HCT116 (cell line): Measurements from ENCODE around the gene MTA3. TPM values are rescaled to one million over a fixed set of nuclear protein-coding genes. Genes with fewer than 3 reads are reported as not detected.

Source experiments
- ATAC-seq: fragments of 200-7000 bp; cut with Tn5 transposase; 2 replicates; pipeline ENCODE4 v1.9.1; 2020; ENCODE audit warnings: mild to moderate bottlenecking, moderate library complexity
- BruUV-seq: library from RNA; stranded (reverse); fragments of 400-500 nt; replicated peaks from 2 replicates; lab custom pipeline; 2021; lab: Mats Ljungman, UMichigan
- CTCF ChIA-PET: fragments of 300-600 bp; sonication (Branson Sonifier 250); formaldehyde crosslinking; loops from one replicate; lab custom pipeline; 2021; ENCODE audit warnings: antibody characterized with exemption; lab: Charles Lee
- POLR2A ChIA-PET: fragments of 300-600, 350-600 bp; sonication (Branson Sonifier 250); formaldehyde crosslinking; loops from one replicate; lab custom pipeline; 2021; ENCODE audit warnings: antibody characterized with exemption; lab: Charles Lee
- RAD21 ChIA-PET, 2 experiments: fragments of 300-600 bp; sonication (Branson Sonifier 250); formaldehyde crosslinking; loops; one replicate each; lab custom pipeline; 2023; ENCODE audit warnings: low total read pairs in 2 of 2; ENCODE audit not compliant: uncharacterized antibody in 2 of 2, unreplicated experiment in 2 of 2, low non-redundant PET in 1 of 2; lab: Charles Lee
- DNase-seq: peaks from one replicate; pipeline ENCODE4 v3.0.0-alpha.2; 2010; ENCODE audit warnings: low read depth, low spot score
- H2AFZ ChIP-seq: fragments of 200-600 bp; shearing (Covaris generic), sonication (generic); 2 replicates; pipeline ENCODE4 v1.6.1; 2017; ENCODE audit warnings: low read depth, mixed run types, mixed read lengths, antibody characterized with exemption, low read length; ENCODE audit not compliant: poor library complexity, severe bottlenecking
- H3K27ac ChIP-seq: 2 replicates; pipeline ENCODE4 v1.5.1; 2012; ENCODE audit warnings: low read depth, low read length
- H3K27me3 ChIP-seq: fragments of 200-600 bp; sonication (generic); 2 replicates; pipeline ENCODE4 v1.6.1; 2016; ENCODE audit warnings: mixed run types, low read length, mixed read lengths; ENCODE audit not compliant: insufficient read depth
- H3K36me3 ChIP-seq, 2 experiments: fragments of 200-500 bp in 1 of 2; fragments of 200-600 bp in 1 of 2; sonication (Bioruptor generic) in 1 of 2; sonication (generic) in 1 of 2; 2 replicates each; pipeline versions ENCODE4 v1.5.1 to v1.6.1; 2014 to 2016; ENCODE audit warnings: low read length in 2 of 2, inconsistent platforms in 1 of 2, mixed read lengths in 1 of 2, mixed run types in 1 of 2; ENCODE audit not compliant: insufficient read depth in 2 of 2, control insufficient read depth in 1 of 2
- H3K4me1 ChIP-seq, 2 experiments: fragments of 200-600 bp in 1 of 2; sonication (generic) in 1 of 2; 2 replicates each; pipeline versions ENCODE4 v1.5.1 to v1.6.1; 2012 to 2017; ENCODE audit warnings: low read length in 2 of 2, inconsistent platforms in 1 of 2, mild to moderate bottlenecking in 1 of 2, mixed read lengths in 1 of 2, mixed run types in 1 of 2, moderate library complexity in 1 of 2; ENCODE audit not compliant: insufficient read depth in 2 of 2, control insufficient read depth in 1 of 2
- H3K4me2 ChIP-seq: fragments of 200-600 bp; sonication (generic); 2 replicates; pipeline ENCODE4 v1.6.1; 2017; ENCODE audit warnings: mixed run types, low read length, mixed read lengths
- H3K4me3 ChIP-seq, 2 experiments: fragments of 200-600 bp in 1 of 2; sonication (generic) in 1 of 2; replicated peaks in 1 of 2; 2 replicates each; pipeline ENCODE4 v1.5.1; 2011 to 2016; ENCODE audit warnings: low read length in 2 of 2, control low read depth in 1 of 2, low read depth in 1 of 2, mild to moderate bottlenecking in 1 of 2, mixed read lengths in 1 of 2, mixed run types in 1 of 2
- H3K79me2 ChIP-seq: fragments of 200-600 bp; sonication (generic); 2 replicates; pipeline ENCODE4 v1.6.1; 2017; ENCODE audit warnings: mild to moderate bottlenecking, mixed run types, low read length, moderate library complexity, mixed read lengths; ENCODE audit not compliant: insufficient read depth
- H3K9ac ChIP-seq: fragments of 200-600 bp; sonication (generic); 2 replicates; pipeline ENCODE4 v1.6.1; 2016; ENCODE audit warnings: low read length, mixed read lengths
- H3K9me2 ChIP-seq: fragments of 200-600 bp; sonication (generic), shearing (Covaris generic); 2 replicates; pipeline ENCODE4 v1.6.1; 2017; ENCODE audit warnings: mixed run types, mild to moderate bottlenecking, moderate library complexity; ENCODE audit not compliant: insufficient read depth
- H3K9me3 ChIP-seq, 2 experiments: fragments of 200-500 bp in 1 of 2; fragments of 200-600 bp in 1 of 2; sonication (Bioruptor generic) in 1 of 2; sonication (generic) in 1 of 2; 2 replicates each; pipeline ENCODE4 v1.6.1; 2014 to 2017; ENCODE audit warnings: low read length in 2 of 2, mixed read lengths in 2 of 2, inconsistent platforms in 1 of 2, low read depth in 1 of 2, mild to moderate bottlenecking in 1 of 2, mixed run types in 1 of 2, moderate library complexity in 1 of 2; ENCODE audit not compliant: control insufficient read depth in 1 of 2, insufficient read depth in 1 of 2
- H4K20me1 ChIP-seq: fragments of 200-600 bp; sonication (generic), shearing (Covaris generic); 2 replicates; pipeline ENCODE4 v1.6.1; 2017; ENCODE audit warnings: mixed run types, mild to moderate bottlenecking, moderate library complexity; ENCODE audit not compliant: insufficient read depth
- EZH2 ChIP-seq: fragments of 200-600 bp; sonication (generic); IDR thresholded peaks from 2 replicates; pipeline ENCODE4 v1.6.1; 2017; ENCODE audit warnings: antibody characterized with exemption, mixed run types
- EZH2phosphoT487 ChIP-seq: fragments of 200-600 bp; IDR thresholded peaks from 2 replicates; pipeline ENCODE4 v1.6.1; 2018; ENCODE audit warnings: antibody characterized with exemption, borderline replicate concordance
- SP1 ChIP-seq: IDR thresholded peaks from 2 replicates; pipeline ENCODE4 v1.6.1; 2012; ENCODE audit warnings: low read depth
- SRF ChIP-seq: IDR thresholded peaks from 2 replicates; pipeline ENCODE4 v1.6.1; 2012; ENCODE audit warnings: low read depth
- ZFX ChIP-seq: fragments of 450-650 bp; IDR thresholded peaks from 2 replicates; pipeline ENCODE4 v1.6.1; 2017
- intact Hi-C: fragments of 100-400 bp; cut with micrococcal nuclease; formaldehyde crosslinking; loops from 2 replicates; pipeline ENCODE4 v1.10.0; 2022
- total RNA-seq: library from RNA; stranded (reverse); gene quantifications from one replicate; pipeline ENCODE4 v1.2.1, GENCODE V29; 2021; ENCODE audit not compliant: unreplicated experiment
- TF ChIP-seq, protein P1 (sequence below): IDR thresholded peaks from 2 replicates; pipeline ENCODE4 v1.6.1; 2012; ENCODE audit warnings: low read depth
- TF ChIP-seq, protein P2 (sequence below): IDR thresholded peaks from 2 replicates; pipeline ENCODE4 v1.6.1; 2012
- TF ChIP-seq, protein P3 (sequence below): IDR thresholded peaks from 2 replicates; pipeline ENCODE4 v1.6.1; 2011; ENCODE audit warnings: mild to moderate bottlenecking, low read length, moderate library complexity; ENCODE audit not compliant: insufficient replicate concordance; ENCODE audit errors: extremely low read depth
- TF ChIP-seq, protein P4 (sequence below), 3 experiments: fragments of 200-600 bp in 1 of 3; sonication (generic) in 1 of 3; IDR thresholded peaks in 2 of 3; conservative IDR thresholded peaks in 1 of 3; 2 replicates each; pipeline ENCODE4 v1.5.1; 2012 to 2017; ENCODE audit warnings: low read depth in 2 of 3, low read length in 2 of 3, antibody characterized with exemption in 1 of 3, borderline replicate concordance in 1 of 3, control low read depth in 1 of 3, mild to moderate bottlenecking in 1 of 3, mixed read lengths in 1 of 3, mixed run types in 1 of 3, moderate library complexity in 1 of 3; ENCODE audit not compliant: insufficient read depth in 1 of 3

MTA3 gene
- total RNA-seq, 1 experiment from 2014 or later = 46.3 TPM

DNA sequence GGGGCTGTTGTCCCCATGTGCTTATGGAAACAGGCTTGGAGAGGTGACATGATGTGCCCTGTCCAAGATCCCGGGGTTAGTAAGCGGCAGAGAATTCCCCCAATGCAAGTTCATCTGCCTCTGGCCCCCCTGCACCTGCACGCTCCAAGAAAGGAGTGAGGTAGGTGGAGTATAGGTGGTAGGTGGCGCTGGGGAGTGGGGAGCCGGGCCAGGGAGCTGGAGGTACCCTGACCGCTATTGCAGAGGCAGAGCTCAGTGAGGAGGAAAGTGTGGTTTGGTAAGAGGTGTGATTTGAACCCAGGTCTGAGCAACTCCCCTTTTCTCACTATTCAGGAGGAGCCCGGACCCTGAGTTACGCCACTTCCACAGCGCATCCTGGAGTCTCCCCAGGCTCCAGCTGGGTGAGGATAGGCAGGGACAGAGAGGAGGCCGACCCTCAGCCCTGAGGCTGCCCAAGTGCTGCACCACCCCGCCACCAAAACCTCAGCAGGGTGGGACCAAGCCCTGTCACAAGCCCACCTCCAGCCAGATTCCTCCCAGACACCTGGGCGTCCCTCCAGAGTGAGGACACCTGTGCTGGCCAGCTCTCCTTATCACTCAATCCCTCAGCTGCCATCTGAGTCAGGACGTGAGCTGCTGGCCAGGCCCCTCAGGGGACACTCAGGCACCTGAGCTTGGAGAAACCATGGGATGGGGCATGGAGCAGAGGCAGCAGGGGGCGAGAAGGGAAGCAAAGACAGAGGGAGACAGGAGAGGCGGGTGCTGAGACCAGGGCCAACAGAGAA, 218.3 kb downstream of the MTA3 start:
- Histone ChIP-seq H3K9ac (no peak overlapping the region), H3K4me1 (no peaks in the 10 kb centered on the region), H3K4me2 (no peak overlapping the region), H3K79me2 (no peaks in the 10 kb centered on the region), H4K20me1 (no peaks in the 10 kb centered on the region), H3K27ac (no peak overlapping the region), H3K36me3 (no peaks in the 10 kb centered on the region), H3K4me3 (no peak overlapping the region), H3K27me3 (no peaks in the 10 kb centered on the region), H2AFZ (no peak overlapping the region), H3K9me2 (no peaks in the 10 kb centered on the region), H3K9me3 (no peaks in the 10 kb centered on the region)
- TF ChIP-seq EZH2 (no peak), SRF (no peak), ZFX (no peak), EZH2phosphoT487 (no peak), SP1 (no peak)
- TF ChIP-seq, protein P1, sequence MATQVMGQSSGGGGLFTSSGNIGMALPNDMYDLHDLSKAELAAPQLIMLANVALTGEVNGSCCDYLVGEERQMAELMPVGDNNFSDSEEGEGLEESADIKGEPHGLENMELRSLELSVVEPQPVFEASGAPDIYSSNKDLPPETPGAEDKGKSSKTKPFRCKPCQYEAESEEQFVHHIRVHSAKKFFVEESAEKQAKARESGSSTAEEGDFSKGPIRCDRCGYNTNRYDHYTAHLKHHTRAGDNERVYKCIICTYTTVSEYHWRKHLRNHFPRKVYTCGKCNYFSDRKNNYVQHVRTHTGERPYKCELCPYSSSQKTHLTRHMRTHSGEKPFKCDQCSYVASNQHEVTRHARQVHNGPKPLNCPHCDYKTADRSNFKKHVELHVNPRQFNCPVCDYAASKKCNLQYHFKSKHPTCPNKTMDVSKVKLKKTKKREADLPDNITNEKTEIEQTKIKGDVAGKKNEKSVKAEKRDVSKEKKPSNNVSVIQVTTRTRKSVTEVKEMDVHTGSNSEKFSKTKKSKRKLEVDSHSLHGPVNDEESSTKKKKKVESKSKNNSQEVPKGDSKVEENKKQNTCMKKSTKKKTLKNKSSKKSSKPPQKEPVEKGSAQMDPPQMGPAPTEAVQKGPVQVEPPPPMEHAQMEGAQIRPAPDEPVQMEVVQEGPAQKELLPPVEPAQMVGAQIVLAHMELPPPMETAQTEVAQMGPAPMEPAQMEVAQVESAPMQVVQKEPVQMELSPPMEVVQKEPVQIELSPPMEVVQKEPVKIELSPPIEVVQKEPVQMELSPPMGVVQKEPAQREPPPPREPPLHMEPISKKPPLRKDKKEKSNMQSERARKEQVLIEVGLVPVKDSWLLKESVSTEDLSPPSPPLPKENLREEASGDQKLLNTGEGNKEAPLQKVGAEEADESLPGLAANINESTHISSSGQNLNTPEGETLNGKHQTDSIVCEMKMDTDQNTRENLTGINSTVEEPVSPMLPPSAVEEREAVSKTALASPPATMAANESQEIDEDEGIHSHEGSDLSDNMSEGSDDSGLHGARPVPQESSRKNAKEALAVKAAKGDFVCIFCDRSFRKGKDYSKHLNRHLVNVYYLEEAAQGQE = no peak
- TF ChIP-seq, protein P2, sequence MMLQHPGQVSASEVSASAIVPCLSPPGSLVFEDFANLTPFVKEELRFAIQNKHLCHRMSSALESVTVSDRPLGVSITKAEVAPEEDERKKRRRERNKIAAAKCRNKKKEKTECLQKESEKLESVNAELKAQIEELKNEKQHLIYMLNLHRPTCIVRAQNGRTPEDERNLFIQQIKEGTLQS = no peak
- TF ChIP-seq, protein P3, sequence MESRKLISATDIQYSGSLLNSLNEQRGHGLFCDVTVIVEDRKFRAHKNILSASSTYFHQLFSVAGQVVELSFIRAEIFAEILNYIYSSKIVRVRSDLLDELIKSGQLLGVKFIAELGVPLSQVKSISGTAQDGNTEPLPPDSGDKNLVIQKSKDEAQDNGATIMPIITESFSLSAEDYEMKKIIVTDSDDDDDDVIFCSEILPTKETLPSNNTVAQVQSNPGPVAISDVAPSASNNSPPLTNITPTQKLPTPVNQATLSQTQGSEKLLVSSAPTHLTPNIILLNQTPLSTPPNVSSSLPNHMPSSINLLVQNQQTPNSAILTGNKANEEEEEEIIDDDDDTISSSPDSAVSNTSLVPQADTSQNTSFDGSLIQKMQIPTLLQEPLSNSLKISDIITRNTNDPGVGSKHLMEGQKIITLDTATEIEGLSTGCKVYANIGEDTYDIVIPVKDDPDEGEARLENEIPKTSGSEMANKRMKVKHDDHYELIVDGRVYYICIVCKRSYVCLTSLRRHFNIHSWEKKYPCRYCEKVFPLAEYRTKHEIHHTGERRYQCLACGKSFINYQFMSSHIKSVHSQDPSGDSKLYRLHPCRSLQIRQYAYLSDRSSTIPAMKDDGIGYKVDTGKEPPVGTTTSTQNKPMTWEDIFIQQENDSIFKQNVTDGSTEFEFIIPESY = no peak
- TF ChIP-seq, protein P4, sequence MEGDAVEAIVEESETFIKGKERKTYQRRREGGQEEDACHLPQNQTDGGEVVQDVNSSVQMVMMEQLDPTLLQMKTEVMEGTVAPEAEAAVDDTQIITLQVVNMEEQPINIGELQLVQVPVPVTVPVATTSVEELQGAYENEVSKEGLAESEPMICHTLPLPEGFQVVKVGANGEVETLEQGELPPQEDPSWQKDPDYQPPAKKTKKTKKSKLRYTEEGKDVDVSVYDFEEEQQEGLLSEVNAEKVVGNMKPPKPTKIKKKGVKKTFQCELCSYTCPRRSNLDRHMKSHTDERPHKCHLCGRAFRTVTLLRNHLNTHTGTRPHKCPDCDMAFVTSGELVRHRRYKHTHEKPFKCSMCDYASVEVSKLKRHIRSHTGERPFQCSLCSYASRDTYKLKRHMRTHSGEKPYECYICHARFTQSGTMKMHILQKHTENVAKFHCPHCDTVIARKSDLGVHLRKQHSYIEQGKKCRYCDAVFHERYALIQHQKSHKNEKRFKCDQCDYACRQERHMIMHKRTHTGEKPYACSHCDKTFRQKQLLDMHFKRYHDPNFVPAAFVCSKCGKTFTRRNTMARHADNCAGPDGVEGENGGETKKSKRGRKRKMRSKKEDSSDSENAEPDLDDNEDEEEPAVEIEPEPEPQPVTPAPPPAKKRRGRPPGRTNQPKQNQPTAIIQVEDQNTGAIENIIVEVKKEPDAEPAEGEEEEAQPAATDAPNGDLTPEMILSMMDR (IDR thresholded peaks at IDR 0.05 in 2 of 3, conservative IDR thresholded peaks at IDR 0.05 in 1 of 3; ENCODE audit: borderline replicate concordance in 1 of 3, insufficient read depth in 1 of 3, low read depth in 2 of 3, low read length in 2 of 3) = no peak
- CTCF ChIA-PET = no interaction called here
- POLR2A ChIA-PET = no interaction called here
- RAD21 ChIA-PET = no interaction called here
- BruUV-seq = no TSS peak
- ATAC-seq (no peak), DNase-seq (no peak)
- intact Hi-C loops = no loop called here
